CD4-positive, alpha-beta T cell (primary cell): Measurements from ENCODE around the gene SMAD3. TPM values are rescaled to one million over a fixed set of nuclear protein-coding genes. Genes with fewer than 3 reads are reported as not detected.
A peak's percentile ranks its signal among the peaks of the same experiment; 100 is the strongest.

Experiments
- ATAC-seq: fragments of 200-7000 bp; cut with Tn5 transposase; one replicate; pipeline ENCODE4 v1.10.0; 2022; ENCODE audit warnings: mild to moderate bottlenecking; ENCODE audit not compliant: poor library complexity
- CTCF ChIA-PET: fragments of 350-600 bp; sonication (Branson Sonifier 250); formaldehyde crosslinking; loops from one replicate; lab custom pipeline; 2021; ENCODE audit warnings: antibody characterized with exemption, inconsistent platforms; lab: Charles Lee
- POLR2A ChIA-PET: fragments of 350-600 bp; sonication (Branson Sonifier 250); formaldehyde crosslinking; loops from one replicate; lab custom pipeline; 2021; ENCODE audit warnings: antibody characterized with exemption, inconsistent platforms; lab: Charles Lee
- DNase-seq, 14 experiments: peaks; one replicate each; pipeline ENCODE4 v3.0.0-alpha.2; 2013 to 2020; ENCODE audit warnings: mixed read lengths in 2 of 14
- H3K27ac ChIP-seq, 2 donors: one replicate each; pipeline versions ENCODE4 v1.5.1 to v1.7.0; 2013; ENCODE audit warnings: low read length in 2 of 2, low read depth in 1 of 2, mild to moderate bottlenecking in 1 of 2
- H3K27me3 ChIP-seq, 2 experiments: 1 replicate in 1 of 2; 2 replicates in 1 of 2; pipeline versions ENCODE4 v1.6.1 to v1.7.0; 2013; ENCODE audit warnings: low read length in 2 of 2, control low read depth in 1 of 2, mild to moderate bottlenecking in 1 of 2, moderate library complexity in 1 of 2; ENCODE audit not compliant: insufficient read depth in 2 of 2, control insufficient read depth in 1 of 2
- H3K36me3 ChIP-seq: one replicate; pipeline ENCODE4 v1.6.1; 2013; ENCODE audit warnings: low read length, control low read depth; ENCODE audit not compliant: insufficient read depth
- H3K4me1 ChIP-seq: one replicate; pipeline ENCODE4 v1.6.1; 2013; ENCODE audit warnings: low read length, control low read depth; ENCODE audit not compliant: insufficient read depth
- H3K4me3 ChIP-seq: one replicate; pipeline ENCODE4 v1.5.1; 2013; ENCODE audit warnings: mild to moderate bottlenecking, low read length, moderate library complexity
- H3K9me3 ChIP-seq, 2 experiments: 1 replicate in 1 of 2; 2 replicates in 1 of 2; pipeline versions ENCODE4 v1.6.1 to v1.7.0; 2013; ENCODE audit warnings: low read length in 2 of 2, mild to moderate bottlenecking in 2 of 2, control low read depth in 1 of 2, moderate library complexity in 1 of 2; ENCODE audit not compliant: control insufficient read depth in 1 of 2, insufficient read depth in 1 of 2
- H3K27ac Mint-ChIP-seq: one replicate; pipeline ENCODE4 v1.8.0; 2020; ENCODE audit warnings: mixed read lengths
- H3K27me3 Mint-ChIP-seq: one replicate; pipeline ENCODE4 v1.8.0; 2021; ENCODE audit warnings: mixed read lengths
- H3K36me3 Mint-ChIP-seq: one replicate; pipeline ENCODE4 v1.8.0; 2021; ENCODE audit warnings: low read depth, mixed read lengths
- H3K4me1 Mint-ChIP-seq: one replicate; pipeline ENCODE4 v1.8.0; 2021; ENCODE audit warnings: low read depth, mixed read lengths
- H3K4me3 Mint-ChIP-seq: one replicate; pipeline ENCODE4 v1.8.0; 2020; ENCODE audit warnings: mild to moderate bottlenecking, mixed read lengths
- H3K9me3 Mint-ChIP-seq: one replicate; pipeline ENCODE4 v1.8.0; 2020; ENCODE audit warnings: mixed read lengths
- CTCF ChIP-seq: fragments of 200-600 bp; IDR thresholded peaks from one replicate; pipeline ENCODE4 v1.8.0; 2022; ENCODE audit warnings: antibody characterized with exemption, mild to moderate bottlenecking
- intact Hi-C, 2 experiments: fragments of 100-400 bp; cut with DNase I in 1 of 2; cut with micrococcal nuclease in 1 of 2; formaldehyde crosslinking; loops; one replicate each; pipeline versions ENCODE4 v1.15.1 to v1.9.0; 2023 to 2025; cut with DNase I, micrococcal nuclease
- total RNA-seq, 174 experiments: library from RNA in 2 of 174; stranded (reverse) in 2 of 174; gene quantifications; one replicate each; pipeline ENCODE4 v1.2.3 and lab custom pipeline; 2021 to 2026

The SMAD3 gene
- total RNA-seq, 2 experiments from 2014 or later = 30.0 to 31.0 TPM

DNA sequence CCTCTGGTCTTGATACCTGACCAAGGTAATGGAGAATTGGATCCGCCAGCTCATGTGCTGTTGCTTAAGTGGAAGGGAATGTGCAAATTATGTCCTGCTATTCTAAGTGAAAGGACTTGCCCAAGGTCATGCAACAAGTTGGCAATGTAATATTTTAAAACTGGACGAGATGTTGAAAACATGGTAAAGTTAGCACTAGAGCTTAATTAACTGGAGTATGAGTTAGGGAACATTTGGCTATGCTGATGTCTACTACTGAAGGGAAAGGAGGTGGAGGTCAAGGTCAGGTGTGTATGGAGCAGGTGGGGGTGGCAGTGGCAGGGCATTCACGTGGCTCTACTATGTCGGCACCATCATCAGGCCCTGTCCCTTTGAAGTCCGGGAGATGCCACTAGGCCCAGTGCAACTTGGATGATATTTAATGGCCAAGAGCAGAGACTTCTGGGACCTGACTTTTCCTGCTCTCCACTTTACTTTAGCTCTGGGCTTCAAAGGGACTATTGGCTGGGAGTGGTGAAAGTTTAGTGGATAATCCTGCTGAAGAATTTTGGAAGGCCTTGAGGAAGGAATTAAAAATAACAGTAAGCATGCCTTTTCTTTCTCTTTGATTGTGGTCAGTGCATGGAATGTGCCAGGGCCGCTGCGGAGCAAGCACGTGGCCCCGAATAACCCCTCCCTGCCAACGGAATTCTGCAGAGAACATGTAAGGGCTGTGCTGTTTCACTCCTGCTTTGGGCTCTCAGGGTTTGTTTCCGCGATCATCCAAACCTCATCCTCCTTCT lies 14.9 kb downstream of the SMAD3 start:
- Mint-ChIP-seq H3K27ac (peak overlapping the region; percentile 89), H3K4me3 (no peak overlapping the region), H3K27me3 (no peaks in the 10 kb centered on the region), H3K36me3 (peaks cover 4% of the 10 kb centered on the region), H3K4me1 (peaks cover 96% of the 10 kb centered on the region), H3K9me3 (no peaks in the 10 kb centered on the region)
- Histone ChIP-seq H3K4me3 (no peak overlapping the region), H3K36me3 (peaks cover 19% of the 10 kb centered on the region), H3K9me3 (no peaks in the 10 kb centered on the region), H3K4me1 (peaks cover 98% of the 10 kb centered on the region), H3K27me3 (no peaks in the 10 kb centered on the region), H3K27ac (peak overlapping the region in 1 of 2 donors; percentile 72)
- ChIA-PET POLR2A (interaction anchor here (0.6 to 9.8 kb wide), 7 partner anchors 11 to 69 kb away, joined by 3 to 119 read pairs (median 7); partner anchors contain the start of gene SMAD3), CTCF (interaction anchor here (0.9 to 3.4 kb wide), 11 partner anchors 10 to 160 kb away, joined by 3 to 13 read pairs (median 4); partner anchors contain the start of gene SMAD3)
- ATAC-seq = no peak
- DNase-seq = peak in 1 of 14 experiments; percentile 1
- no peak for TF ChIP-seq CTCF
- intact Hi-C loops = loop anchor here (5.0 kb wide), 3 partner anchors 37 to 52 kb away; no protein-coding TSS in a partner anchor

DNA sequence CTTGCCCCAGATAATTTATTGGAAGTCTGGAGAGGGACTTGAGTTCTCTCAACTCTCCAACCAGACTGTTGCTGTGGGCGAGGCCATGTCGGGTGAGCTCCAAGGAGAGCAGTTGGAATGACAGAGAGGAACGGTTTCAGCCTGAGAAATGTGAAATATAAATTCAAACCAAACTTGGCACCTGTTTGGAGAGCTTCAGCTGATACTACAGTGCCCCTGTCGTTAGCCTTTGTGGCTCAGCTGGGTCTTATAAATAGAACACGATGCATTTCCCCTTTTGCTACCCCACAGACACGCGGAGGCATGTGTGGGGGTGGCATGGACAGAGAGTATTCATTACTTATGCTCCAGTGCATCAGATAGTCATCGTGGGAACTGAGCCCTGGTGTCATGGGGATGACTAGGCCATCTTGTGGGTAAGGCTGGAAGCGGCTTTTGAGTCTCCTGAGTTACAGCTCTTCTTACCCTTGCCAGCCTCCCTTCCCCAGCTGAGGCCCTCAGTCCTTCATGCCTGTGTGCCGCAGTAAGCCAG lies 15.6 kb downstream of the SMAD3 start:
- intact Hi-C loops = loop anchor here (5.0 kb wide), 3 partner anchors 36 to 51 kb away; no protein-coding TSS in a partner anchor
- H3K27ac Mint-ChIP-seq = peak overlapping the region; percentile 89
- ATAC-seq = peak; percentile 45
- no peaks in the 10 kb centered on the region for H3K27me3 ChIP-seq
- peaks cover 96% of the 10 kb centered on the region for H3K4me1 Mint-ChIP-seq
- peak overlapping the region; percentile 32 for H3K4me3 Mint-ChIP-seq
- no peaks in the 10 kb centered on the region for H3K9me3 Mint-ChIP-seq
- peaks cover 16% of the 10 kb centered on the region for H3K36me3 ChIP-seq
- H3K4me1 ChIP-seq = peaks cover 98% of the 10 kb centered on the region
- CTCF ChIA-PET = interaction anchor here (0.6 to 3.4 kb wide), 14 partner anchors 10 to 159 kb away, joined by 3 to 13 read pairs (median 4); partner anchors contain the start of gene SMAD3
- H3K27me3 Mint-ChIP-seq = no peaks in the 10 kb centered on the region
- H3K36me3 Mint-ChIP-seq = peaks cover 1% of the 10 kb centered on the region
- DNase-seq = peak in 6 of 14 experiments; percentile 23 to 83 (median 66)
- POLR2A ChIA-PET = interaction anchor here (0.6 to 9.8 kb wide), 9 partner anchors 12 to 68 kb away, joined by 3 to 119 read pairs (median 6); partner anchors contain the start of gene SMAD3
- H3K4me3 ChIP-seq = no peak overlapping the region
- no peak for TF ChIP-seq CTCF
- H3K9me3 ChIP-seq = no peaks in the 10 kb centered on the region
- H3K27ac ChIP-seq = peak overlapping the region; percentile 45 to 72

DNA sequence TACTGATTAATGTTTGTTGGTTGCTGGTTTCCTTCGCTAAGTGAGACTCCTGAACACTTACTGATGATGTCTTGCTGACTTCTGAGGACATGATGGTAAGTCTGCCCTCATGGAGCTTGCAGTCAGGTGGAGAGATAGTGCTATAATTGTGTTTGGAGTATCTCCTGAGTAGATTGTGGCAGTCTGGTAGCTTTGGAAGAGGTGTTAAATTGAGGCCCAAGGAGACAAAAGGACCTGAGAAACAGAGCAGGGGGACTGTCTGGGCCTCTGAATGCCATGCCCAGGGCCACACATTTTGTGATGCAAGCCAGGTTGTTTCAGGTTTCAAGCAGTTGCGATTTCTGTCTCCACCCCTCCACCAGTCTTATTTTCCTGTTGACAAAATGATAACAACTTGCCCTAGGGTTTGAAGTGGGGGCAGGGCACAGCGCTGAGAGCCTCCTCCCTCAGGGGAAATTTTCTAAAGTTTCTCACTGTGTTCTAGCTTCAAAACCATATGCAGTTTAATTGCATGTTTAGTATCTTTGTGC lies 16.7 kb downstream of the SMAD3 start:
- Mint-ChIP-seq H3K27me3 (no peaks in the 10 kb centered on the region), H3K9me3 (no peaks in the 10 kb centered on the region), H3K4me3 (peak overlapping the region; percentile 81), H3K27ac (peak overlapping the region; percentile 89), H3K4me1 (peaks cover 97% of the 10 kb centered on the region), H3K36me3 (no peaks in the 10 kb centered on the region)
- intact Hi-C loops = loop anchor here (2.0 to 5.0 kb wide), 6 partner anchors 13 to 50 kb away; no protein-coding TSS in a partner anchor
- no peak for TF ChIP-seq CTCF
- DNase-seq = peak; percentile 37 to 86 (median 66)
- Histone ChIP-seq H3K27ac (peak overlapping the region; percentile 45 to 72), H3K9me3 (no peaks in the 10 kb centered on the region), H3K4me1 (peaks cover 98% of the 10 kb centered on the region), H3K4me3 (peak overlapping the region; percentile 19), H3K27me3 (no peaks in the 10 kb centered on the region), H3K36me3 (peaks cover 10% of the 10 kb centered on the region)
- ChIA-PET POLR2A (interaction anchor here (0.7 to 9.8 kb wide), 15 partner anchors 8 to 170 kb away, joined by 3 to 119 read pairs (median 4); partner anchors contain the start of gene SMAD3), CTCF (interaction anchor here (0.7 to 3.4 kb wide), 8 partner anchors 12 to 158 kb away, joined by 3 to 13 read pairs (median 6); partner anchors contain the start of gene SMAD3)
- peak; percentile 79 for ATAC-seq
